Neutrophil (primary cell): Measurements from ENCODE around the gene UBE3C.
"Not testable (repeated sequence)": the region's sequence is repeated elsewhere in the genome, so short reads cannot be mapped to it uniquely, and the experiment has no call there.

ENCODE experiments used
- H3K27ac ChIP-seq: fragments of 200-600 bp; sonication (generic); 2 replicates; pipeline ENCODE4 v1.5.1; 2016; ENCODE audit warnings: mild to moderate bottlenecking, moderate library complexity
- H3K27me3 ChIP-seq: fragments of 200-600 bp; sonication (generic); 2 replicates; pipeline ENCODE4 v1.6.0; 2016; ENCODE audit warnings: mild to moderate bottlenecking
- H3K36me3 ChIP-seq: fragments of 200-600 bp; sonication (generic); 2 replicates; pipeline ENCODE4 v1.5.1; 2017
- H3K4me1 ChIP-seq, 2 experiments: fragments of 200-600 bp in 1 of 2; sonication (generic) in 1 of 2; 1 replicate in 1 of 2; 2 replicates in 1 of 2; pipeline versions ENCODE4 v1.5.1 to v1.6.1; 2013 to 2016; ENCODE audit warnings: low read depth in 1 of 2, low read length in 1 of 2, mild to moderate bottlenecking in 1 of 2, moderate library complexity in 1 of 2; ENCODE audit not compliant: control insufficient read depth in 1 of 2, insufficient read depth in 1 of 2
- H3K4me3 ChIP-seq, 2 experiments: fragments of 200-600 bp in 1 of 2; sonication (generic) in 1 of 2; 1 replicate in 1 of 2; 2 replicates in 1 of 2; pipeline ENCODE4 v1.5.1; 2013 to 2016; ENCODE audit warnings: low read depth in 1 of 2, low read length in 1 of 2, mild to moderate bottlenecking in 1 of 2, moderate library complexity in 1 of 2
- H3K9me3 ChIP-seq: fragments of 200-600 bp; sonication (generic); 2 replicates; pipeline ENCODE4 v1.5.1; 2016
- CTCF ChIP-seq: fragments of 200-600 bp; sonication (generic); IDR thresholded peaks from 2 replicates; pipeline ENCODE4 v1.5.1; 2016; ENCODE audit warnings: antibody characterized with exemption

Gene UBE3C

GRCh38 chr7:157125376-157126223, 13.1 kb upstream of the UBE3C start:
- TF ChIP-seq CTCF = no peak
- H3K36me3 ChIP-seq = no peaks in the 10 kb centered on the region
- no peaks in the 10 kb centered on the region for H3K9me3 ChIP-seq
- no peaks in the 10 kb centered on the region for H3K4me1 ChIP-seq
- H3K27ac ChIP-seq = no peak overlapping the region
- no peak overlapping the region for H3K4me3 ChIP-seq
- H3K27me3 ChIP-seq = peaks cover 12% of the 10 kb centered on the region

GRCh38 chr7:157126921-157127320, 11.8 kb upstream of the UBE3C start:
- H3K4me1 ChIP-seq = no peaks in the 10 kb centered on the region

GRCh38 chr7:157129200-157129599, 9.5 kb upstream of the UBE3C start:
- Histone ChIP-seq H3K27me3 (peaks cover 27% of the 10 kb centered on the region), H3K36me3 (no peaks in the 10 kb centered on the region), H3K9me3 (no peaks in the 10 kb centered on the region), H3K4me3 (no peak overlapping the region), H3K4me1 (no peaks in the 10 kb centered on the region), H3K27ac (no peak overlapping the region)
- no peak for TF ChIP-seq CTCF

More at GRCh38 chr7:157126921-157127320, 11.8 kb upstream of the UBE3C start:
- no peak for TF ChIP-seq CTCF
- Histone ChIP-seq H3K27me3 (peaks cover 24% of the 10 kb centered on the region), H3K36me3 (no peaks in the 10 kb centered on the region), H3K4me3 (no peak overlapping the region), H3K27ac (no peak overlapping the region), H3K9me3 (no peaks in the 10 kb centered on the region)

GRCh38 chr7:157129907-157130460, 8.7 kb upstream of the UBE3C start:
- TF ChIP-seq CTCF = no peak
- H3K27me3 ChIP-seq = peaks cover 27% of the 10 kb centered on the region
- no peaks in the 10 kb centered on the region for H3K4me1 ChIP-seq
- H3K36me3 ChIP-seq = no peaks in the 10 kb centered on the region
- no peak overlapping the region for H3K27ac ChIP-seq
- H3K9me3 ChIP-seq = no peaks in the 10 kb centered on the region
- H3K4me3 ChIP-seq = no peak overlapping the region

- peaks cover 27% of the 10 kb centered on the region for H3K27me3 ChIP-seq
- H3K4me3 ChIP-seq, H3K4me1 ChIP-seq, H3K36me3 ChIP-seq, H3K27ac ChIP-seq, H3K9me3 ChIP-seq: not testable (repeated sequence)
These were observed 7.9 kb upstream of the UBE3C start for GRCh38 chr7:157130849-157131248.

- Histone ChIP-seq H3K27me3 (peaks cover 27% of the 10 kb centered on the region), H3K27ac (no peak overlapping the region), H3K36me3 (no peaks in the 10 kb centered on the region), H3K9me3 (no peaks in the 10 kb centered on the region), H3K4me1 (peaks cover 11 to 14% of the 10 kb centered on the region in 2 experiments), H3K4me3 (no peak overlapping the region)
- no peak for TF ChIP-seq CTCF
These were observed 5.9 kb upstream of the UBE3C start for GRCh38 chr7:157132796-157133195.
